Smooth muscle cell of the pulmonary artery (primary cell): ENCODE results near the gene PTS. TPM values are rescaled to one million over a fixed set of nuclear protein-coding genes. Genes with fewer than 3 reads are reported as not detected.

ENCODE experiments used
- total RNA-seq: library from RNA; depleted of rRNA; stranded (reverse); fragments of >200 nt; gene quantifications from 2 replicates; pipeline ENCODE4 v1.2.3, GENCODE V29; 2014

The PTS gene
- total RNA-seq = 30.6 and 33.0 TPM in 2 replicates

DNA sequence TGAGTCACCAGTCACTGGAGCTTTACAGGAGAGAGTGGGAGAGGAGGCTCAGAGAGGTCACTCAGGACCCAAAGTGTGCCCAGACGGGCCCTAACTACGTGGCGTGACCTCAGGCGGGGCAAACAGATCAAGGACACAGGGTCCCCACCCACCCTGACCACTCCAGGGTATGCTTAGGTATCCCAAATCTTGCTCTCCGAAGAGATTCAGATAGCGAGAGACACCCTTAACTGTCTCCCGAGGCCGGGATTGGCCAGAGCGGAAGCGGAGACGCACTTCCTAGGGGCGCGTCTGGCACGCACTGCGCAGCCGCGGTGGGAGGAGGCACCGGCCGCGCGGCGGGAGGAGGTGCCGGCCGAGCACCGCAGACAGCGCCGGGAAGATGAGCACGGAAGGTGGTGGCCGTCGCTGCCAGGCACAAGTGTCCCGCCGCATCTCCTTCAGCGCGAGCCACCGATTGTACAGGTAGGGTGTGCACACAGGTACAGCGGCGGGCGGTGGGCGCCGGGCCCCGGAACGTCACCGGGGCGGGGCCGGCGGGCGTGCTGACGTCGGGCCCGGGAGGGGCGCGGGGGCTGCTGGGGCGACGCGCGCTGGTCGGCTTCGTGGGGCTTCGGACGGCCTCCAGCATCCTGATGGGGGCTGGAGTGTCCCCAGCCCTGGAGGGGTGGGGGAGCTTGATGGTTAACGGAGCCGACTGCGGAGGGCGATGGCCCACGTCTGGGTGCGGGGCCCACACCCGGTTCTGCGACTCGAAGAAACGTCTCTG is at the start of gene PTS:
TSS of gene PTS (plus strand) at position 367 of the 769 bp plus-strand sequence. CDS start at position 383, 16 bp downstream.

GRCh38 chr11:112260490-112260889 is 34.3 kb downstream of the PTS start, which contains the start of gene PLET1:
Gene PLET1 (minus strand): TSS chr11:112260860. CDS start chr11:112260589, 271 bp downstream.

Other genes starting within 250 kb of the PTS start
- 30.8 and 31.0 TPM in 2 replicates for gene DLAT, start 201.0 kb upstream of the PTS start, total RNA-seq
- 0.66 and 2.4 TPM in 2 replicates for gene PIH1D2, start 152.4 kb upstream of the PTS start, total RNA-seq
- 16.1 and 19.4 TPM in 2 replicates for gene NKAPD1, start 152.1 kb upstream of the PTS start, total RNA-seq
- gene TIMM8B, start 139.7 kb upstream of the PTS start, total RNA-seq = 27.2 and 32.2 TPM in 2 replicates
- 158 and 181 TPM in 2 replicates for gene SDHD, start 139.6 kb upstream of the PTS start, total RNA-seq
- 0.07 and 0.23 TPM in 2 replicates for gene IL18, start 62.3 kb upstream of the PTS start, total RNA-seq
- 0.20 TPM in 1 of 2 replicates, not detected in the other for gene TEX12, start 59.1 kb upstream of the PTS start, total RNA-seq
- 1.4 and 1.6 TPM in 2 replicates for gene BCO2, start 50.9 kb upstream of the PTS start, total RNA-seq
- not detected in 2 replicates for gene PLET1, start 34.4 kb downstream of the PTS start, total RNA-seq